Measurements from ENCODE around the gene AVP. TPM values are rescaled to one million over a fixed set of nuclear protein-coding genes. Genes with fewer than 3 reads are reported as not detected.

Gene AVP
- total RNA-seq, 1 experiment from 2014 or later = not detected

- Histone ChIP-seq H2AK5ac (ENCODE audit: insufficient read length, low read length) (no peak overlapping the region), H3K56ac (ENCODE audit: insufficient read length, low read depth, low read length) (no peak overlapping the region), H3K18ac (ENCODE audit: insufficient read length, low read depth, low read length) (no peak overlapping the region), H3K27me3 (ENCODE audit: insufficient read depth, low read length) (peaks cover 29% of the 10 kb centered on the region), H4K91ac (ENCODE audit: insufficient read length, low read depth, low read length) (no peak overlapping the region), H4K5ac (ENCODE audit: insufficient read length, low read depth, low read length) (no peak overlapping the region), H2BK120ac (ENCODE audit: low read depth, low read length, poor library complexity, severe bottlenecking) (no peak overlapping the region), H2BK20ac (ENCODE audit: low read depth, low read length, poor library complexity, severe bottlenecking) (no peak overlapping the region), H3K27ac (ENCODE audit: insufficient read length, low read depth, low read length) (no peak overlapping the region), H3K14ac (ENCODE audit: insufficient read depth, low read length) (no peak overlapping the region), H3K23me2 (ENCODE audit: insufficient read length, low read depth, low read length, poor library complexity, severe bottlenecking) (peaks cover 4% of the 10 kb centered on the region), H3K9ac (ENCODE audit: extremely low read depth, insufficient read length, low read length) (no peak overlapping the region), H3K23ac (ENCODE audit: insufficient read length, low read depth, low read length) (no peak overlapping the region), H4K20me1 (ENCODE audit: control insufficient read depth, insufficient read depth, insufficient read length) (no peaks in the 10 kb centered on the region), H3K9me3 (ENCODE audit: control insufficient read depth, low read depth, low read length) (no peaks in the 10 kb centered on the region), H3K4me2 (ENCODE audit: insufficient read depth, insufficient read length, low read length) (no peak overlapping the region), H3K79me2 (ENCODE audit: insufficient read depth, low read length) (no peaks in the 10 kb centered on the region), H2AFZ (ENCODE audit: low read length) (no peak overlapping the region), H3K4ac (ENCODE audit: low read depth, low read length) (no peak overlapping the region), H3T11ph (ENCODE audit: low read length) (no peak overlapping the region), H3K4me1 (ENCODE audit: insufficient read depth, low read length) (no peaks in the 10 kb centered on the region; the same call in 1 of the 2 replicates), H3K79me1 (ENCODE audit: insufficient read depth, low read depth, low read length, poor library complexity, severe bottlenecking) (no peaks in the 10 kb centered on the region), H2BK12ac (ENCODE audit: insufficient read length, low read depth, low read length) (no peak overlapping the region), H4K8ac (replicated peaks; ENCODE audit: insufficient read length, low read depth, low read length) (no peak overlapping the region), H2BK15ac (ENCODE audit: low read depth, low read length) (no peak overlapping the region), H2BK5ac (ENCODE audit: insufficient read length, low read length) (no peak overlapping the region)
- Mint-ChIP-seq H3K36me3 (ENCODE audit: insufficient read depth in 1 of 3, low read depth in 3 of 3) (no peaks in the 10 kb centered on the region; a peak in 2 of 7 replicates), H3K27me3 (ENCODE audit: low read depth) (peaks cover 56% of the 10 kb centered on the region), H3K27ac (no peak overlapping the region), H3K4me3 (no peak overlapping the region), H3K9me3 (peaks cover 0 to 2% of the 10 kb centered on the region in 2 experiments; a peak in 1 of 5 replicates), H3K4me1 (peaks cover 0 to 8% of the 10 kb centered on the region in 2 experiments; a peak in 1 of 4 replicates)
- no peak for DNase-seq
- whole genome bisulfite sequencing (ENCODE audit: extremely low coverage, insufficient read length, low lambda C conversion rate) = no CpG with 5 or more reads among the region's 7 CpGs
- no peak for TF ChIP-seq CTCF (conservative IDR thresholded peaks at IDR 0.05)
Observed at GRCh38 chr20:3084986-3085360, 449 bp upstream of the AVP start.

Measured in H9 (cell line).